H9 (cell line): ENCODE results near the gene AFAP1L2. TPM values are rescaled to one million over a fixed set of nuclear protein-coding genes. Genes with fewer than 3 reads are reported as not detected.

Source experiments
- DNase-seq: peaks from one replicate; pipeline ENCODE4 v3.0.0-alpha.2; 2017
- H2AFZ ChIP-seq: one replicate; pipeline ENCODE4 v1.6.1; 2013; ENCODE audit warnings: mild to moderate bottlenecking, low read length, control low read depth, moderate library complexity
- H2AK5ac ChIP-seq: 2 replicates; pipeline ENCODE4 v1.6.1; 2013; ENCODE audit warnings: low read length, control low read depth, mixed read lengths; ENCODE audit not compliant: insufficient read length
- H2BK120ac ChIP-seq: one replicate; pipeline ENCODE4 v1.6.1; 2013; ENCODE audit warnings: low read depth, mild to moderate bottlenecking, low read length, control low read depth, inconsistent platforms; ENCODE audit not compliant: poor library complexity, severe bottlenecking
- H2BK12ac ChIP-seq: 2 replicates; pipeline ENCODE4 v1.6.1; 2013; ENCODE audit warnings: low read length, control low read depth, mixed read lengths, low read depth; ENCODE audit not compliant: insufficient read length
- H2BK15ac ChIP-seq: 2 replicates; pipeline ENCODE4 v1.6.1; 2013; ENCODE audit warnings: low read depth, low read length, control low read depth
- H2BK20ac ChIP-seq: one replicate; pipeline ENCODE4 v1.6.1; 2013; ENCODE audit warnings: low read depth, mild to moderate bottlenecking, low read length, control low read depth, inconsistent platforms; ENCODE audit not compliant: poor library complexity, severe bottlenecking
- H2BK5ac ChIP-seq: 2 replicates; pipeline ENCODE4 v1.6.1; 2013; ENCODE audit warnings: low read length, control low read depth, mixed read lengths; ENCODE audit not compliant: insufficient read length
- H3K14ac ChIP-seq: 2 replicates; pipeline ENCODE4 v1.6.1; 2013; ENCODE audit warnings: low read length, control low read depth; ENCODE audit not compliant: insufficient read depth
- H3K18ac ChIP-seq: 2 replicates; pipeline ENCODE4 v1.6.1; 2013; ENCODE audit warnings: low read depth, mild to moderate bottlenecking, mixed read lengths, low read length, control low read depth; ENCODE audit not compliant: insufficient read length
- H3K23ac ChIP-seq: 2 replicates; pipeline ENCODE4 v1.6.1; 2013; ENCODE audit warnings: low read length, control low read depth, mixed read lengths, low read depth; ENCODE audit not compliant: insufficient read length
- H3K23me2 ChIP-seq: 2 replicates; pipeline ENCODE4 v1.6.1; 2013; ENCODE audit warnings: low read depth, mild to moderate bottlenecking, mixed read lengths, low read length, control low read depth; ENCODE audit not compliant: insufficient read length, poor library complexity, severe bottlenecking
- H3K27ac ChIP-seq: 2 replicates; pipeline ENCODE4 v1.5.1; 2013; ENCODE audit warnings: low read length, control low read depth, mixed read lengths, low read depth; ENCODE audit not compliant: insufficient read length
- H3K27me3 ChIP-seq: 2 replicates; pipeline ENCODE4 v1.6.1; 2013; ENCODE audit warnings: low read length, control low read depth, inconsistent platforms; ENCODE audit not compliant: insufficient read depth
- H3K4ac ChIP-seq: 2 replicates; pipeline ENCODE4 v1.6.1; 2013; ENCODE audit warnings: low read depth, mild to moderate bottlenecking, control low read depth, inconsistent platforms, low read length, moderate library complexity
- H3K4me1 ChIP-seq: 2 replicates; pipeline ENCODE4 v1.6.1; 2013; ENCODE audit warnings: low read length, control low read depth, inconsistent platforms; ENCODE audit not compliant: insufficient read depth
- H3K4me2 ChIP-seq: 2 replicates; pipeline ENCODE4 v1.6.1; 2013; ENCODE audit warnings: low read length, control low read depth, mixed read lengths; ENCODE audit not compliant: insufficient read length, insufficient read depth
- H3K56ac ChIP-seq: 2 replicates; pipeline ENCODE4 v1.6.1; 2013; ENCODE audit warnings: low read depth, mild to moderate bottlenecking, mixed read lengths, low read length, control low read depth; ENCODE audit not compliant: insufficient read length
- H3K79me1 ChIP-seq: 2 replicates; pipeline ENCODE4 v1.6.1; 2013; ENCODE audit warnings: low read depth, mild to moderate bottlenecking, moderate library complexity, low read length, control low read depth, inconsistent platforms; ENCODE audit not compliant: insufficient read depth, poor library complexity, severe bottlenecking
- H3K79me2 ChIP-seq: 2 replicates; pipeline ENCODE4 v1.6.1; 2013; ENCODE audit warnings: low read length, control low read depth, inconsistent platforms; ENCODE audit not compliant: insufficient read depth
- H3K9ac ChIP-seq: 2 replicates; pipeline ENCODE4 v1.6.1; 2013; ENCODE audit warnings: low read length, control low read depth, mixed read lengths; ENCODE audit not compliant: insufficient read length; ENCODE audit errors: extremely low read depth
- H3K9me3 ChIP-seq: one replicate; pipeline ENCODE4 v1.6.1; 2013; ENCODE audit warnings: low read depth, low read length, inconsistent platforms; ENCODE audit not compliant: control insufficient read depth
- H3T11ph ChIP-seq: one replicate; pipeline ENCODE4 v1.6.1; 2013; ENCODE audit warnings: mild to moderate bottlenecking, low read length, control low read depth, inconsistent platforms
- H4K20me1 ChIP-seq: one replicate; pipeline ENCODE4 v1.6.1; 2013; ENCODE audit not compliant: control insufficient read depth, insufficient read length, insufficient read depth
- H4K5ac ChIP-seq: 2 replicates; pipeline ENCODE4 v1.6.1; 2013; ENCODE audit warnings: low read depth, mild to moderate bottlenecking, mixed read lengths, low read length, control low read depth; ENCODE audit not compliant: insufficient read length
- H4K8ac ChIP-seq: replicated peaks from 2 replicates; pipeline ENCODE4 v1.6.1; 2013; ENCODE audit warnings: low read length, control low read depth, mixed read lengths, low read depth; ENCODE audit not compliant: insufficient read length
- H4K91ac ChIP-seq: 2 replicates; pipeline ENCODE4 v1.6.1; 2013; ENCODE audit warnings: low read depth, mild to moderate bottlenecking, moderate library complexity, mixed read lengths, low read length, control low read depth; ENCODE audit not compliant: insufficient read length
- H3K27ac Mint-ChIP-seq, 3 experiments: 2 replicates in 2 of 3; 3 replicates in 1 of 3; pipeline ENCODE4 v1.8.0; 2020 to 2021; ENCODE audit warnings: mixed read lengths in 3 of 3, mild to moderate bottlenecking in 1 of 3, moderate library complexity in 1 of 3
- H3K27me3 Mint-ChIP-seq: 2 replicates; pipeline ENCODE4 v1.8.0; 2021; ENCODE audit warnings: low read depth, mild to moderate bottlenecking, moderate library complexity, mixed read lengths
- H3K36me3 Mint-ChIP-seq, 3 experiments: 2 replicates in 2 of 3; 3 replicates in 1 of 3; pipeline ENCODE4 v1.8.0; 2020 to 2021; ENCODE audit warnings: low read depth in 3 of 3, mixed read lengths in 3 of 3; ENCODE audit not compliant: insufficient read depth in 1 of 3
- H3K4me1 Mint-ChIP-seq, 2 experiments: 2 replicates each; pipeline ENCODE4 v1.8.0; 2020; ENCODE audit warnings: mixed read lengths in 2 of 2
- H3K4me3 Mint-ChIP-seq, 2 experiments: 2 replicates in 1 of 2; 3 replicates in 1 of 2; pipeline ENCODE4 v1.8.0; 2020 to 2021; ENCODE audit warnings: mild to moderate bottlenecking in 2 of 2, mixed read lengths in 2 of 2, moderate library complexity in 1 of 2
- H3K9me3 Mint-ChIP-seq, 2 experiments: 2 replicates in 1 of 2; 3 replicates in 1 of 2; pipeline ENCODE4 v1.8.0; 2020; ENCODE audit warnings: mild to moderate bottlenecking in 2 of 2, mixed read lengths in 2 of 2, moderate library complexity in 1 of 2
- CTCF ChIP-seq: fragments of 200-600 bp; sonication (generic); conservative IDR thresholded peaks from 3 replicates; pipeline ENCODE4 v1.8.0; 2021; ENCODE audit warnings: antibody characterized with exemption, mild to moderate bottlenecking
- WGBS: extraction: QIAGEN DNeasy Blood & Tissue Kit; methylation state at CpG from one replicate; pipeline ENCODE4 v1.1.7; 2013; ENCODE audit warnings: missing lambda C conversion rate, low lambda C conversion rate, mixed read lengths; ENCODE audit not compliant: insufficient read length; ENCODE audit errors: extremely low coverage; 5-methylcytosine and 5-hydroxymethylcytosine counted together
- total RNA-seq: library from RNA; stranded (reverse); gene quantifications from 2 replicates; pipeline ENCODE4 v1.2.1, GENCODE V29; 2021

AFAP1L2 gene
- total RNA-seq, 1 experiment from 2014 or later, result 0.77 TPM

GRCh38 chr10:114306116-114306973, 98.0 kb downstream of the AFAP1L2 start:
- H3K4me1 ChIP-seq, result no peaks in the 10 kb centered on the region; the same call in 1 of the 2 replicates
- H3K79me1 ChIP-seq, result no peaks in the 10 kb centered on the region
- H3T11ph ChIP-seq, result no peak overlapping the region
- Mint-ChIP-seq H3K4me1 (peaks cover 8% of the 10 kb centered on the region in 2 experiments), H3K4me3 (no peak overlapping the region; a peak in 1 of 5 replicates), H3K36me3 (no peaks in the 10 kb centered on the region), H3K27ac (peak overlapping the region in 1 of 3 experiments; percentile 74; a peak in 1 of 7 replicates), H3K9me3 (no peaks in the 10 kb centered on the region), H3K27me3 (peaks cover 13% of the 10 kb centered on the region)
- peaks cover 6% of the 10 kb centered on the region for H3K23me2 ChIP-seq
- H3K18ac ChIP-seq, result no peak overlapping the region
- H3K9me3 ChIP-seq, result no peaks in the 10 kb centered on the region
- no peaks in the 10 kb centered on the region for H3K79me2 ChIP-seq
- H2BK5ac ChIP-seq, result no peak overlapping the region
- H3K27ac ChIP-seq, result no peak overlapping the region
- H4K5ac ChIP-seq, result no peak overlapping the region
- no peak overlapping the region for H3K9ac ChIP-seq
- H3K56ac ChIP-seq, result no peak overlapping the region
- H3K4me2 ChIP-seq, result no peak overlapping the region
- whole genome bisulfite sequencing, result no CpG with 5 or more reads among the region's 19 CpGs
- H3K23ac ChIP-seq, result no peak overlapping the region
- DNase-seq, result no peak
- no peak overlapping the region for H4K91ac ChIP-seq
- no peaks in the 10 kb centered on the region for H4K20me1 ChIP-seq
- no peak for TF ChIP-seq CTCF
- H2BK20ac ChIP-seq, result no peak overlapping the region
- no peak overlapping the region for H2AK5ac ChIP-seq
- no peaks in the 10 kb centered on the region for H3K27me3 ChIP-seq
- H3K14ac ChIP-seq, result no peak overlapping the region
- no peak overlapping the region for H2BK120ac ChIP-seq
- no peak overlapping the region for H2BK15ac ChIP-seq
- H3K4ac ChIP-seq, result no peak overlapping the region
- no peak overlapping the region for H2AFZ ChIP-seq
- no peak overlapping the region for H4K8ac ChIP-seq
- H2BK12ac ChIP-seq, result no peak overlapping the region
